Glomerular endothelial cell (primary cell): ENCODE data around the gene PPP1R3G. TPM values are rescaled to one million over a fixed set of nuclear protein-coding genes. Genes with fewer than 3 reads are reported as not detected.

Experiments used
- DNase-seq: peaks from one replicate; pipeline ENCODE4 v3.0.0-alpha.2; 2011; ENCODE audit warnings: low read depth, low spot score; ENCODE audit errors: extremely low read depth
- total RNA-seq: library from RNA; depleted of rRNA; stranded (reverse); fragments of >200 nt; gene quantifications from 2 replicates; pipeline ENCODE4 v1.2.3, GENCODE V29; 2015

The PPP1R3G gene
- total RNA-seq, 1 donor from 2014 or later: 0.70 TPM

- no peak for DNase-seq
These were observed 51.7 kb downstream of the PPP1R3G start for GRCh38 chr6:5136851-5137250.

Other genes starting within 250 kb of the PPP1R3G start
- gene RPP40, start 81.3 kb upstream of the PPP1R3G start, total RNA-seq: 6.9 and 19.8 TPM in 2 replicates
- gene LYRM4, start 175.6 kb downstream of the PPP1R3G start, total RNA-seq: 22.6 and 26.1 TPM in 2 replicates
- 11.6 and 15.8 TPM in 2 replicates for gene FARS2, start 176.2 kb downstream of the PPP1R3G start, total RNA-seq